GM23338 (cell line): ENCODE results near the gene F12. TPM values are rescaled to one million over a fixed set of nuclear protein-coding genes. Genes with fewer than 3 reads are reported as not detected.

Source experiments
- ATAC-seq: fragments of 200-7000 bp; cut with Tn5 transposase; 3 replicates; pipeline ENCODE4 v1.9.1; 2020
- DNase-seq: peaks from one replicate; pipeline ENCODE4 v3.0.0-alpha.2; 2015; ENCODE audit warnings: low spot score
- H2AFZ ChIP-seq: fragments of 200-600 bp; sonication (generic); 2 replicates; pipeline ENCODE4 v1.8.0; 2016; ENCODE audit warnings: antibody characterized with exemption, mild to moderate bottlenecking, moderate library complexity
- H3F3A ChIP-seq: fragments of 200-600 bp; sonication (generic); replicated peaks from 2 replicates; pipeline ENCODE4 v1.8.0; 2017; ENCODE audit warnings: antibody characterized with exemption, mixed run types, low read depth
- H3K27ac ChIP-seq: fragments of 200-600 bp; sonication (generic); 2 replicates; pipeline ENCODE4 v1.6.1; 2016; ENCODE audit warnings: low read depth
- H3K27me3 ChIP-seq: fragments of 200-600 bp; sonication (generic); 2 replicates; pipeline ENCODE4 v1.8.0; 2016; ENCODE audit warnings: mild to moderate bottlenecking, mixed run types, moderate library complexity; ENCODE audit not compliant: insufficient read depth
- H3K36me3 ChIP-seq: fragments of 200-600 bp; sonication (generic); 2 replicates; pipeline ENCODE4 v1.8.0; 2016; ENCODE audit warnings: mild to moderate bottlenecking; ENCODE audit not compliant: insufficient read depth
- H3K4me1 ChIP-seq: fragments of 200-600 bp; sonication (generic); 2 replicates; pipeline ENCODE4 v1.8.0; 2016; ENCODE audit warnings: mild to moderate bottlenecking, moderate library complexity; ENCODE audit not compliant: insufficient read depth
- H3K4me2 ChIP-seq: fragments of 200-600 bp; sonication (generic); 2 replicates; pipeline ENCODE4 v1.7.1; 2017; ENCODE audit warnings: mixed run types
- H3K4me3 ChIP-seq: fragments of 200-600 bp; sonication (generic); 2 replicates; pipeline ENCODE4 v1.6.1; 2016; ENCODE audit warnings: mixed run types
- H3K79me2 ChIP-seq: fragments of 200-600 bp; sonication (generic); replicated peaks from 2 replicates; pipeline ENCODE4 v1.8.0; 2017; ENCODE audit warnings: mild to moderate bottlenecking; ENCODE audit not compliant: insufficient read depth
- H3K9me2 ChIP-seq: fragments of 200-600 bp; sonication (generic); 2 replicates; pipeline ENCODE4 v1.8.0; 2017; ENCODE audit not compliant: insufficient read depth
- H4K20me1 ChIP-seq: fragments of 200-600 bp; sonication (generic); replicated peaks from 2 replicates; pipeline ENCODE4 v1.8.0; 2017; ENCODE audit warnings: mild to moderate bottlenecking; ENCODE audit not compliant: insufficient read depth
- H3K27ac Mint-ChIP-seq: 2 replicates; pipeline ENCODE4 v1.8.0; 2020; ENCODE audit warnings: inconsistent platforms, mild to moderate bottlenecking, moderate library complexity, mixed read lengths
- H3K27me3 Mint-ChIP-seq: 3 replicates; pipeline ENCODE4 v1.8.0; 2022; ENCODE audit warnings: low read depth, mild to moderate bottlenecking, moderate library complexity, mixed read lengths, inconsistent platforms; ENCODE audit not compliant: insufficient read depth, poor library complexity
- H3K36me3 Mint-ChIP-seq: 3 replicates; pipeline ENCODE4 v1.8.0; 2021; ENCODE audit warnings: low read depth, mild to moderate bottlenecking, inconsistent platforms, moderate library complexity, mixed read lengths
- H3K4me1 Mint-ChIP-seq: 3 replicates; pipeline ENCODE4 v1.8.0; 2020; ENCODE audit warnings: mild to moderate bottlenecking, inconsistent platforms, mixed read lengths
- H3K4me3 Mint-ChIP-seq: 3 replicates; pipeline ENCODE4 v1.8.0; 2021; ENCODE audit warnings: moderate library complexity, mild to moderate bottlenecking, inconsistent platforms, mixed read lengths
- H3K9me3 Mint-ChIP-seq: 3 replicates; pipeline ENCODE4 v1.8.0; 2020; ENCODE audit warnings: moderate library complexity, mild to moderate bottlenecking, inconsistent platforms, mixed read lengths
- CREB1 ChIP-seq: fragments of 250-450 bp; sonication (Bioruptor Pico); IDR thresholded peaks from 2 replicates; pipeline ENCODE4 v1.5.0; 2020; ENCODE audit warnings: low read depth, mild to moderate bottlenecking, moderate library complexity
- CTCF ChIP-seq, 2 experiments: fragments of 200-600 bp in 1 of 2; sonication (generic) in 1 of 2; conservative IDR thresholded peaks; 2 replicates each; pipeline versions ENCODE4 v1.5.1 to v1.6.1; 2016 to 2017; ENCODE audit warnings: antibody characterized with exemption in 2 of 2, low read depth in 2 of 2, mild to moderate bottlenecking in 2 of 2, moderate library complexity in 1 of 2
- EZH2 ChIP-seq: fragments of 200-600 bp; sonication (generic); IDR thresholded peaks from one replicate; pipeline ENCODE4 v1.8.0; 2017; ENCODE audit warnings: antibody characterized with exemption, mild to moderate bottlenecking, low read depth; ENCODE audit not compliant: unreplicated experiment
- EZH2phosphoT487 ChIP-seq: fragments of 200-600 bp; sonication (generic); IDR thresholded peaks from one replicate; pipeline ENCODE4 v1.8.1; 2018; ENCODE audit warnings: antibody characterized with exemption; ENCODE audit not compliant: unreplicated experiment
- JUNB ChIP-seq: IDR thresholded peaks from one replicate; pipeline ENCODE4 v1.6.1; 2016; ENCODE audit warnings: antibody characterized with exemption; ENCODE audit not compliant: unreplicated experiment
- NANOG ChIP-seq: IDR thresholded peaks from 2 replicates; pipeline ENCODE4 v1.6.1; 2016; ENCODE audit warnings: antibody characterized with exemption, borderline replicate concordance
- POLR2AphosphoS5 ChIP-seq: IDR thresholded peaks from 2 replicates; pipeline ENCODE4 v1.6.1; 2016; ENCODE audit warnings: antibody characterized with exemption, low read depth
- REST ChIP-seq: IDR thresholded peaks from one replicate; pipeline ENCODE4 v1.6.1; 2018; ENCODE audit warnings: antibody characterized with exemption; ENCODE audit not compliant: unreplicated experiment
- STAT1 ChIP-seq: IDR thresholded peaks from one replicate; pipeline ENCODE4 v1.6.1; 2016; ENCODE audit warnings: antibody characterized with exemption; ENCODE audit not compliant: unreplicated experiment
- ZNF331 ChIP-seq: fragments of 250-450 bp; sonication (Bioruptor Pico); IDR thresholded peaks from 2 replicates; pipeline ENCODE4 v1.5.0; 2020; ENCODE audit warnings: low read depth, mild to moderate bottlenecking, moderate library complexity
- ZNF462 ChIP-seq: fragments of 250-450 bp; sonication (Bioruptor Pico); IDR thresholded peaks from 2 replicates; pipeline ENCODE4 v1.5.0; 2020; ENCODE audit warnings: mild to moderate bottlenecking, moderate library complexity
- polyA plus RNA-seq: library from polyadenylated mRNA; unstranded; fragments of >200 nt; fragmentation: Nextera tagmentation; extraction: Ambion mirVana; gene quantifications from 2 replicates; pipeline ENCODE4 v1.2.1, GENCODE V29; 2016
- total RNA-seq: library from RNA; depleted of rRNA; stranded (reverse); fragments of >200 nt; shearing (Covaris generic); gene quantifications from 2 replicates; pipeline ENCODE4 v1.2.3, GENCODE V29; 2014
- TF ChIP-seq, protein P1 (sequence below): IDR thresholded peaks from 2 replicates; pipeline ENCODE4 v1.6.1; 2016; ENCODE audit warnings: antibody characterized with exemption

Gene F12
- total and polyA plus RNA-seq, 2 experiments from 2014 or later = 2.9 to 8.0 TPM

DNA sequence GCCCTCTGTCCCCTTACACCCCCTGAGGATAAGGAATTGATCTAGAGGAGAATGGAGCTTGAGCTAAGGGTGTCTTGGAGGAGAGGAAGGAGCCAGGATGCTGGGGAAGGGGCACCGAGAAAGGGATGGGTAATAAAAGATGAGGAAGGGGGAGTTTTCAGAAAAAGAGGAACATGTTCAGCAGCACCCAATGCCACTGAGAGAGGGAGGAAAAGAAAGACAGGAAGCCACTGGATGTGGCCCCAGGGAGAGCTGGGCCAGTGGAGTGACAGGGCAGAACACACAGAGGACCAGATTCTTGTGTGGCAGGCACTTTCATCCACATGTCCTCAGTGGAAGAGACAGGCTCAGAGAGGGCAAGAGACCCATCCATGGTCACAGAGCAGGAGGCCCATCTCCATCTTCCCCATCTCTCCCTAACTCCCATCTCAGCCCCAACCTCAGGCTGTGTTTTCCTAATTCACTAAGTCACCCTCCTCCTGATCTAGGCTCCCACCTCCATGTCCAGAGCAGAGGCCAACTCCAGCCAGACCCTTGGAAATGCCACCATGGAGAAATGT, 16.1 kb downstream of the F12 start:
- Mint-ChIP-seq H3K4me1 (peaks cover 31% of the 10 kb centered on the region), H3K27me3 (peaks cover 33% of the 10 kb centered on the region), H3K27ac (no peak overlapping the region), H3K36me3 (no peaks in the 10 kb centered on the region; the same call in 2 of the 3 replicates), H3K4me3 (no peak overlapping the region), H3K9me3 (no peaks in the 10 kb centered on the region)
- H3K36me3 ChIP-seq = no peaks in the 10 kb centered on the region
- H3K4me2 ChIP-seq = no peak overlapping the region
- H3K27ac ChIP-seq = no peak overlapping the region
- DNase-seq = no peak
- no peaks in the 10 kb centered on the region for H3K79me2 ChIP-seq
- TF ChIP-seq ZNF462 (CRISPR knock-in tag) = no peak
- TF ChIP-seq STAT1 = no peak
- TF ChIP-seq POLR2AphosphoS5 = no peak
- no peak for TF ChIP-seq CTCF (conservative IDR thresholded peaks at IDR 0.05; ENCODE audit: low read depth in 2 of 2)
- no peak for TF ChIP-seq JUNB
- no peak for TF ChIP-seq NANOG
- TF ChIP-seq ZNF331 = no peak
- TF ChIP-seq, protein P1, sequence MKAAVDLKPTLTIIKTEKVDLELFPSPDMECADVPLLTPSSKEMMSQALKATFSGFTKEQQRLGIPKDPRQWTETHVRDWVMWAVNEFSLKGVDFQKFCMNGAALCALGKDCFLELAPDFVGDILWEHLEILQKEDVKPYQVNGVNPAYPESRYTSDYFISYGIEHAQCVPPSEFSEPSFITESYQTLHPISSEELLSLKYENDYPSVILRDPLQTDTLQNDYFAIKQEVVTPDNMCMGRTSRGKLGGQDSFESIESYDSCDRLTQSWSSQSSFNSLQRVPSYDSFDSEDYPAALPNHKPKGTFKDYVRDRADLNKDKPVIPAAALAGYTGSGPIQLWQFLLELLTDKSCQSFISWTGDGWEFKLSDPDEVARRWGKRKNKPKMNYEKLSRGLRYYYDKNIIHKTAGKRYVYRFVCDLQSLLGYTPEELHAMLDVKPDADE = no peak
- TF ChIP-seq CREB1 (CRISPR knock-in tag) = no peak
- no peak for TF ChIP-seq EZH2phosphoT487
- no peak for TF ChIP-seq REST
- TF ChIP-seq EZH2 = no peak
- H3F3A ChIP-seq = 0 out of 2 replicates have a peak, but pooled peaks cover 8% of the 10 kb centered on the region
- no peak for ATAC-seq
- H3K27me3 ChIP-seq = peaks cover 18% of the 10 kb centered on the region; the same call in 1 of the 2 replicates
- no peaks in the 10 kb centered on the region for H4K20me1 ChIP-seq
- no peak overlapping the region for H2AFZ ChIP-seq
- H3K9me2 ChIP-seq = no peaks in the 10 kb centered on the region
- H3K4me1 ChIP-seq = 0 out of 2 replicates have a peak, but pooled peaks cover 5% of the 10 kb centered on the region
- no peak overlapping the region for H3K4me3 ChIP-seq
